ENCODE measurements around the gene MUC15. TPM values are rescaled to one million over a fixed set of nuclear protein-coding genes. Genes with fewer than 3 reads are reported as not detected.

Gene MUC15
- total RNA-seq: not detected in 2 replicates

GRCh38 chr11:26571861-26572654 is at the start of gene MUC15:
Gene MUC15, minus strand, starts transcription at chr11:26572263. Its CDS starts 5,169 bp downstream, at chr11:26567094.

Other genes with a start within 250 kb of the MUC15 start
- gene ANO3, start 240.1 kb downstream of the MUC15 start, total RNA-seq: under 0.01 TPM in 1 of 2 replicates, not detected in the other
- not detected in 2 replicates for gene SLC5A12, start 149.8 kb upstream of the MUC15 start, total RNA-seq